ENCODE data around the gene KLHL21.
"Not testable (repeated sequence)": the region's sequence is repeated elsewhere in the genome, so short reads cannot be mapped to it uniquely, and the experiment has no call there.

The KLHL21 gene

GRCh38 chr1:6603238-6603914 lies 707 bp upstream of the KLHL21 start:
- in situ Hi-C loops (cut with HindIII; ENCODE audit: low pct_ligation_motif_present, low pct_unique_long_range_greater_than_20kb, low sequenced_read_pairs): no loop called here
- peak; percentile 64 for DNase-seq

GRCh38 chr1:6601923-6602668 lies 573 bp downstream of the KLHL21 start:
- peak; percentile 20 for DNase-seq
- in situ Hi-C loops (cut with HindIII; ENCODE audit: low pct_ligation_motif_present, low pct_unique_long_range_greater_than_20kb, low sequenced_read_pairs): no loop called here

- in situ Hi-C loops (cut with HindIII; ENCODE audit: low pct_ligation_motif_present, low pct_unique_long_range_greater_than_20kb, low sequenced_read_pairs): no loop called here
- peak; percentile 86 for DNase-seq
Measured at GRCh38 chr1:6601049-6601922, 1.4 kb downstream of the KLHL21 start.

DNA sequence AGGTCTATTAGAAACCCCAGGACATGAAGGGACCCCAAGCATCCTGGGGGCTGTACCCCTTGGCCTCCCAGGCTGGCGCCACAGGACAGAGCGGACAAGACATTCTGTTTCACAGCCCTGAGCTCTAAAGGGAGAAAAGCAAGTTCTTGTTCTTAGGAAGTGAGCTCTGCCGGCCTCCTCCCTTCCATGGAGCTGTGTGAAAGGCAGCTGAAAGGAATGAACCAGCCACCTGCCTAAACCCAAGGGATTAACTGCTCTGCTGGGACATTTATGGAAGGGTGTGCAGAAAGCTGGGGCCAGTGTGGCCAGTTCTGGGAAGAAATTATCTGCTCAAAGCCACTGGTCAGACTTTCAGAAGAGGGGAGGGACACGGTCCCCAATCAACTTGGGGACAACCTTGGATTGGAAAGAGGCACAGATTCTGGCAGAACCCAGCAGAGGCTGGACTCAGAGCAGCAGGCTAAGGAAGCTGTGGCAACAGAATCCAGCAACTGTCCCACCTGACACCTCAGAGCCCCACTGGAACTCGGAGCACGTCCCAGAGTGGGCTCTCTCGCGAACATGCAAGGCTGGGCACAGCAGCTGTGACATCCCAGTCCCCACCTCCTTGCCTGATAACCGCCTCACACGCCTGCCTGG lies 2.1 kb downstream of the KLHL21 start:
- DNase-seq: no peak
- in situ Hi-C loops (cut with HindIII; ENCODE audit: low pct_ligation_motif_present, low pct_unique_long_range_greater_than_20kb, low sequenced_read_pairs): no loop called here

- in situ Hi-C loops (cut with HindIII; ENCODE audit: low pct_ligation_motif_present, low pct_unique_long_range_greater_than_20kb, low sequenced_read_pairs); DNase-seq: not testable (repeated sequence)
Measured at GRCh38 chr1:6599991-6600390, 2.7 kb downstream of the KLHL21 start.

DNA sequence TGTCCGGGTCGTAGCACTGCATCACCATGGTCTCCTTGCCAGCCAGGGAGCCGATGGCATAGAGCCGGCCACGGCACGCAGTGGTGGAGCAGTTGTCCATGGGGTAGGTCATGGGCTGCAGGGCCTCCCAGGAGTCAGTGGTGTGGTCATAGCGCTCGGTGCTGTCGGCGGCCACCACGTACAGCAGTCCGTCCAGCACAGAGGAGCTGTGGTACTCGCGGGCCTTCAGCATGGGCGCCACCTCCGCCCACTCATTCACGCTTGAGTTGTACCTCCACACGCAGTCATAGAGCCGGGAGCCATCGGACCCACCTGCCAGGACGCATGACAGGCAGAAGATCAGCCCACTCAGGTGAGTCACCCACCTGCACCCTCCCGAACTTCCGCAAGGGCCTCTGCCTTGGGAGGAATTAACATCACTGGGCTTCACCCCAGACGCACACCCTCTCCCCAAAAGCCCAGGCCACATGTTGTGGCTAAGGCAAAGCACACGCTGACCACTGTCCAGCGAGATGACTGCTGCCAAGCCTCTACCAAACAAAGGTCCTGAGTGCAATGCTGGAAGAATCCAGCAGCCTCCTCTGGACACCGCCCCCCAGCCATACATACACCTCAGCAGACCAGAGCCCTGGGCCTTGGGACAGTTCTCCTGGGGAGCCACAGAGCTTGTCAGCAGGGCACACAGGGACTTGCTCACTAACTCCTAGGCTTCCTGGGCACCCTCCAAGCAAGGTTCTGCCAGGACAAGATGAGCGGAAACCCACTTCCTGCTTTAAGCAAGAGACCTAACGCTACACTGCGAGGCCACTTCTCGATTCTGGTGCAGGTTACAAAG lies 3.3 kb downstream of the KLHL21 start:
- in situ Hi-C loops (cut with HindIII; ENCODE audit: low pct_ligation_motif_present, low pct_unique_long_range_greater_than_20kb, low sequenced_read_pairs): no loop called here
- DNase-seq: no peak

GRCh38 chr1:6597777-6598131 lies 4.9 kb downstream of the KLHL21 start:
- in situ Hi-C loops (cut with HindIII; ENCODE audit: low pct_ligation_motif_present, low pct_unique_long_range_greater_than_20kb, low sequenced_read_pairs): no loop called here
- DNase-seq: no peak

DNA sequence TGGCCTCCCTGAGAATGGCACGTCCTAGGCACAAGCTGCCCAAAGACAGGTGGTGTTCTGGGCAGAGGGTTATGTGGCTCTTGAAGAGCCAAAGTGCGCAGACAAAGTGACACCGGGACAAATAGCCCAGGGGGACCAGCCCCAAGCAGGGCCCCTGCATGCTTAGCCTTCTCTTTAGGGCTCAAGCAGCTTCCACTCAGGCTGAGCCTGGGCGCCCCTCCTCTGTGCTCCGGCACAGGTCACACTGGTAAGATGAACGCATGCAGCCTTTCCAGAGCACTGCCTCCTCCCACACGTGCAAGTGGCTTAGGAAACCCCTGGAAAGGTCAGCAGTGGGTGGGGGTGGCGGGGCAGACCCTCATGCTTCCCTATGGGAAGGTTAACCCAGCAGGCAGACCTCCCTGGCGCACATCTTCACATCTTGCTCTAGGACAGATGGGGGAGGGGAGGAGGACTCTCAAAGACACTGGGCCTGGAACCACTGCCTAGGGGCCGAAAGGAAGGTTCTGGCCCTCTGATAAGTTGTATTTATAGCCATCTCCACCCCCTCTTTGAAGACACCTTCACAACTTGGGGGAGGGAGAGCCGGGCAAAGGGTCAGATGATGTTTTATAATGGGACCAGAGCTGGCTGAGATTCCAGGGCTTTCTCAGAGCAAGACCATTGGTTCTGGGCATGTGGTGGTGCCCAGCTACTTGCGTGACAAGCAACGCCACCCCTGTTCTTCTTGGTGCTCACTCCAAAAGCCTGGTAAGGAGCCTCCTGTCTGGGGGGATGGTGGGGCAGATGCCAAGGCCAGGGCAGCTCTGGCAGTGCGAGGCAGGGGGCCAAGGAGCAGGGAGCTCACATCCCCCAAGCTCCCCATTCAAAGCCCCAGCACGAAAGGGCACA lies 5.5 kb downstream of the KLHL21 start:
- no peak for DNase-seq
- in situ Hi-C loops (cut with HindIII; ENCODE audit: low pct_ligation_motif_present, low pct_unique_long_range_greater_than_20kb, low sequenced_read_pairs): no loop called here

DNA sequence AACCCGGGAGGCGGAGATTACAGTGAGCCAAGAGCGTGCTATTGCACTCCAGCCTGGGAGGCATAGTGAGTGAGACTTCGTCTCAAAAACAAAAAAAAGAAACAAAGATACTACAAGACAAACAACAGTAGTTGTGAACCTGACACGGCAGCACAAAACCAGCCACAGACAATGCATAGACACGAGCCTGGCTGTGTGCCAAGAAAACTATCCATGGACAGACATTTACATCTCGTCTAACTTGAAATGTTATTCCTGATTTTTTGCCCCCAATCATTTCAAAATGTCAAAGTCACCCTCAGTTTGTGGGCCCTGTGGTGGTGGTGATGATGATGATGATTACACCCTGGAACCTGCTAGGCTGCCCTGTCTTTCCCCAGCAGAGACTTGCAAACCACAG lies 6.3 kb downstream of the KLHL21 start:
- in situ Hi-C loops (cut with HindIII; ENCODE audit: low pct_ligation_motif_present, low pct_unique_long_range_greater_than_20kb, low sequenced_read_pairs): no loop called here
- DNase-seq: no peak

GRCh38 chr1:6594977-6595740 lies 7.5 kb downstream of the KLHL21 start:
- DNase-seq: no peak

GRCh38 chr1:6593810-6594209 lies 8.9 kb downstream of the KLHL21 start:
- DNase-seq: no peak
- in situ Hi-C loops (cut with HindIII; ENCODE audit: low pct_ligation_motif_present, low pct_unique_long_range_greater_than_20kb, low sequenced_read_pairs): no loop called here

More at GRCh38 chr1:6594977-6595740, 7.5 kb downstream of the KLHL21 start:
- in situ Hi-C loops (cut with HindIII; ENCODE audit: low pct_ligation_motif_present, low pct_unique_long_range_greater_than_20kb, low sequenced_read_pairs): no loop called here

DNA sequence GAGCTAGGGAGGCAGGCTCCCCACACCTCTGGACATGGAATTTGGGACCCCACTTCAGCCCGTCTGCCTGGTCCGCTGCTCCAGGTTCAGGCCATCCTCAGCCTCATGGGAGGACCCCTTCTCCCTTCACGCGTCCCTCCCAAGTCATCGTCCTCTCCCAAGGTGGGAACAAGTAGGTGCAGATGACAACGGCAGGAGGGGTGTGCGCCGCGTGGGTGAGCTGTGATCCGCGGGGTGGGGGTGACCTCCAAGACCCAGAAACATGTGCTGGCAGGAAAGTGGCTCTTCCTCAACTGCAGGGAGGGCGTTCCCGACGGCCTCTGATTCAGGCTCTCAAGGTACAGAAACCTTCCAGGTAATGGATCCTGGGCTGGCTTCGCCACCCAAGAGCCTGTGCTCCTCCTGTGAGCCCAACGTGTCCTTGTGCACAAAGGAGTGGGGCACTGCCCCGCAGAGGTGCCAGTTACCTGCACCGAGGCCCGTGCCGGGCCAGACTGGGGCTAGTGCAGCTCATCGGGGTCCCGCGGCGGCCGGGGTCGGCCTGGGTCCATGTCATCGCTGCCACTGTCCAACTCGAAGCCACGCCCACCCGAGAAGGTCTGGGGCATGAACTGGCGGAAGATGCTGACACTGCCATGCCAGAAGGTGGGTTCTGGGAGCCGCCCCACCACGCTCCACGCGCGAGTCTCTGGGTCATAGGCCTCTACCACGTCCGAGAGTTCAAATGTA lies 9.6 kb downstream of the KLHL21 start:
- in situ Hi-C loops (cut with HindIII; ENCODE audit: low pct_ligation_motif_present, low pct_unique_long_range_greater_than_20kb, low sequenced_read_pairs): no loop called here
- no peak for DNase-seq

DNA sequence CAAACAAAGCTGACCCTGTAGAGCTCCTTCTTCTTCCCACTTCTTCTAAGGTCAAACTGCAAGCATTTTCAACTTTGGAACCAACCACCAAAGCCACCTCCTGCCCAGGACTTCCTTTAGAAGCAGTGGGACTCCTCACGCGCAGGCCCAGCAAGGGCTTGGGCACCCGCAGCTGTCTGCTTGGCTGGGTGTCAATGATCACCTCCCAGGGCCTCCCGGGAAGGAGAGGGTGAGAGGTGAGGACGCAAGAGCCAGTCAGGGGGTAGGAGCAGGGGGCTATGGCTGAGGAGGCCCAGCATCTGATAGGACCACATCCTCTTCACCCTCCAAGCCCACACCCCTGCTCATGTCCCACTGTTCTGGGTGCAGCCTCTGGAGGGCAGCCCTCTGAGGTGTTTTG lies 10.2 kb downstream of the KLHL21 start:
- in situ Hi-C loops (cut with HindIII; ENCODE audit: low pct_ligation_motif_present, low pct_unique_long_range_greater_than_20kb, low sequenced_read_pairs): no loop called here
- DNase-seq: no peak

DNA sequence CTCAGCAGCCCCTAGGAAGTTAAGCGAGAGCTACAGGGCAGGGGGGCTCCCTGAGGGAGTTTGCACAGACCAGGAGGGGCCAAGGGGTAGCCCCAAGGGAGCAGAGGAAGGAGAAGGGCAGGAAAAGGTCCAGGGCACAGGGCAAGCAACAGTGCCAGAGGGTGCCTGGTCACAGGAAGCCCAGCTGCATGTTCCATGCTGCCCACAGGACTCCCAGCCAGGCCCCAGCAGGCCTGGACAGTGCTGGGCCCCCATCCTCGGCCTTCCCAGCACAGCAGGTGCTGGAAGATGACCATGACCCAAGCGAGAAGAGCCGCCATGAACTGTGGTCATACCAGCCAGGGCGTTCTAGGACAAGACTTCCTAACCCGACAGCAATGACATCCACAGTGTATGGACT lies 11.0 kb downstream of the KLHL21 start:
- DNase-seq: no peak
- in situ Hi-C loops (cut with HindIII; ENCODE audit: low pct_ligation_motif_present, low pct_unique_long_range_greater_than_20kb, low sequenced_read_pairs): no loop called here

- in situ Hi-C loops (cut with HindIII; ENCODE audit: low pct_ligation_motif_present, low pct_unique_long_range_greater_than_20kb, low sequenced_read_pairs): no loop called here
- no peak for DNase-seq
Measured at GRCh38 chr1:6591222-6591621, 11.4 kb downstream of the KLHL21 start.

DNA sequence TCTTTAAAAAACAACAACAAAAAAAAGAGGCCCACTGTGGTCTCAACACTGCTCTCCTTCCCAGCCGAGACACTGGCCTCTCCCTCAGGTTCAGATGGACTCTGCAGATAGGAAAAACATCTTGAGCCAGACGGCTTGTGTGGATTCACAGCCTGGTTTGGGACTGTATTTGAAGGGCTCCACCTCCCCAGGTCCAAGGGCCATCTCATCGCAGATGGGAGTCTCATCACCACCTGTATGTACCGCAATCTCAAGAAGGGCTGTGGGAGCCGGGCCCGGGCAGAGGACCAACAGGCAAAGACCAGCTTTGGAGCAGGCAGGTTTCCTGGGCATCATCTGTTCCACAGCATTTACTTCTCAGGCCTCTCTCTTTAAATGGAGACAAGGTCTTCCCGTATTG lies 12.6 kb downstream of the KLHL21 start:
- DNase-seq: no peak
- in situ Hi-C loops (cut with HindIII; ENCODE audit: low pct_ligation_motif_present, low pct_unique_long_range_greater_than_20kb, low sequenced_read_pairs): no loop called here

Data from ACHN (cell line).